Activated CD4-positive, alpha-beta T cell treated with anti-CD3 and anti-CD28 coated beads for 4 hours (primary cell): ENCODE measurements around the gene TIAM2.

ENCODE experiments used
- DNase-seq, 2 donors: peaks; one replicate each; pipeline ENCODE4 v3.0.0-alpha.2; 2020

The TIAM2 gene

GRCh38 chr6:155267411-155267810 lies 272.3 kb downstream of the TIAM2 start:
- no peak for DNase-seq

- peak in 1 of 2 donors; percentile 9 for DNase-seq
These were observed 273.2 kb downstream of the TIAM2 start for GRCh38 chr6:155268088-155268867.

- no peak for DNase-seq
These were observed 274.6 kb downstream of the TIAM2 start for GRCh38 chr6:155269765-155270164.

GRCh38 chr6:155270561-155271091 lies 275.5 kb downstream of the TIAM2 start:
- no peak for DNase-seq

GRCh38 chr6:155271145-155271544 lies 276.0 kb downstream of the TIAM2 start:
- no peak for DNase-seq

GRCh38 chr6:155272353-155273232 lies 277.5 kb downstream of the TIAM2 start:
- DNase-seq: no peak

- no peak for DNase-seq
These were observed 278.3 kb downstream of the TIAM2 start for GRCh38 chr6:155273431-155273830.

- DNase-seq: no peak
These were observed 279.0 kb downstream of the TIAM2 start for GRCh38 chr6:155274106-155274505.

- no peak for DNase-seq
These were observed 279.4 kb downstream of the TIAM2 start for GRCh38 chr6:155274533-155274932.

GRCh38 chr6:155275808-155276480 lies 280.8 kb downstream of the TIAM2 start:
- no peak for DNase-seq

- no peak for DNase-seq
These were observed 281.5 kb downstream of the TIAM2 start for GRCh38 chr6:155276638-155277037.

- no peak for DNase-seq
These were observed 283.4 kb downstream of the TIAM2 start for GRCh38 chr6:155278319-155279049.

- DNase-seq: no peak
These were observed 289.7 kb downstream of the TIAM2 start for GRCh38 chr6:155284775-155285174.

GRCh38 chr6:155287762-155288161 lies 292.6 kb downstream of the TIAM2 start:
- DNase-seq: no peak

- no peak for DNase-seq
These were observed 295.4 kb downstream of the TIAM2 start for GRCh38 chr6:155290491-155290890.

- no peak for DNase-seq
These were observed 296.2 kb downstream of the TIAM2 start for GRCh38 chr6:155291291-155291690.

- DNase-seq: no peak
These were observed 297.6 kb downstream of the TIAM2 start for GRCh38 chr6:155292711-155293110.

- no peak for DNase-seq
These were observed 302.6 kb downstream of the TIAM2 start for GRCh38 chr6:155297669-155298068.

GRCh38 chr6:155301867-155302266 lies 306.8 kb downstream of the TIAM2 start:
- DNase-seq: no peak

GRCh38 chr6:155303361-155303870 lies 308.3 kb downstream of the TIAM2 start:
- DNase-seq: no peak

GRCh38 chr6:155306958-155307357 lies 311.8 kb downstream of the TIAM2 start:
- DNase-seq: no peak
